ENCODE measurements around the gene FAAP20.

Gene FAAP20

DNA sequence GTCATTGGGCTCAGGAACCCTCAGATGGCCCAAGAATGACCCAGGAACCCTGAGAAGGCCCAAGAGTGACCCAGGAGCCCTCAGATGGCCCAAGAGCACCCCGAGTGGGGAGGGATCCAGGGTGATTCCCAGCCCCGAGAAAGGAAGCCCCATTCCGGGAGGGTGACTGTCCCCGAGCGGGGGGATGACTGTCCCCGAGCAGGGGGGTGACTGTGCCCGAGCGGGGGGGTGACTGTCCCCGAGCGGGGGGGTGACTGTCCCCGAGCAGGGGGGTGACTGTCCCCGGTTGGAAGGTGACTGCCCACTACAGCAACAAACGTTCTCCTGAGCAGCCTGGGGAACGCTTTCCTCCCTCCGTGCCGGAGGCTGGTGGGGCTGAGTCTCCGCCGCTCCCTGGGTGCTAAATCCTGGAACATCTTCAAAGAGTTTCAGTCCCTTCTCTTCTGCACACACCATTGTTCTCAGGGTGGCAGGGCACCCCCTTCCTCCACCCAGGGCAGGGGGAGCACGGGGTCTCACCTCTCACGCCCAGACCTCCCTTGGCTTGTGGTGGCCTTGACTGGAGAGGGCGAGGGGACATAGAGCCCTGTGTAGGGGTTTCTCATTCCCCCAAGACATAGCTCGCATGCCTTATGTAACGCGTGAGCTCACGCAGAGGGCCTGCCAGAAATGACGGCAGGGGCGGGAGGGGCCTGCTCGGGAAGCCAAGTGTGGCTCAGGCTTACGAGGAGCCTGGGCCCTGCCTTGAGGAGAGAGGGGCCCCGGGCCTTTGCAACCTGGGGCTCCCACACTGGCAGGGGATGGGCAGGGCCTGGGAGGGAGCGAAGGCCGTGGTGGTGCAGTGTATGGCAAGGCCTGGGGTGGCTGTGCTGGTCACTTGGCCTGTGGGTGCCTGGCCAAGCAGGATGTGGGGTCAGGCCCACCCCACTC, 19.3 kb upstream of the FAAP20 start:
- Histone ChIP-seq H3K4me3 (ENCODE audit: insufficient read depth, low read length, poor library complexity, severe bottlenecking) (no peak overlapping the region), H3K9me3 (ENCODE audit: insufficient read depth, low read length) (no peaks in the 10 kb centered on the region), H3K9me2 (replicated peaks; ENCODE audit: insufficient read depth, low read length) (no peaks in the 10 kb centered on the region), H3K36me3 (ENCODE audit: low read length) (no peaks in the 10 kb centered on the region), H3K79me2 (ENCODE audit: insufficient read depth, low read length) (no peaks in the 10 kb centered on the region), H3F3A (ENCODE audit: insufficient read depth) (no peaks in the 10 kb centered on the region), H3K27ac (ENCODE audit: low read depth, low read length) (no peak overlapping the region), H3K9ac (ENCODE audit: low read length) (no peak overlapping the region), H3K27me3 (ENCODE audit: low read length) (no peaks in the 10 kb centered on the region), H2AFZ (ENCODE audit: low read depth, low read length, severe bottlenecking) (no peak overlapping the region), H3K4me2 (ENCODE audit: low read depth, low read length, poor library complexity, severe bottlenecking) (no peak overlapping the region), H4K20me1 (ENCODE audit: low read depth, low read length) (no peaks in the 10 kb centered on the region)
- TF ChIP-seq, protein P1, sequence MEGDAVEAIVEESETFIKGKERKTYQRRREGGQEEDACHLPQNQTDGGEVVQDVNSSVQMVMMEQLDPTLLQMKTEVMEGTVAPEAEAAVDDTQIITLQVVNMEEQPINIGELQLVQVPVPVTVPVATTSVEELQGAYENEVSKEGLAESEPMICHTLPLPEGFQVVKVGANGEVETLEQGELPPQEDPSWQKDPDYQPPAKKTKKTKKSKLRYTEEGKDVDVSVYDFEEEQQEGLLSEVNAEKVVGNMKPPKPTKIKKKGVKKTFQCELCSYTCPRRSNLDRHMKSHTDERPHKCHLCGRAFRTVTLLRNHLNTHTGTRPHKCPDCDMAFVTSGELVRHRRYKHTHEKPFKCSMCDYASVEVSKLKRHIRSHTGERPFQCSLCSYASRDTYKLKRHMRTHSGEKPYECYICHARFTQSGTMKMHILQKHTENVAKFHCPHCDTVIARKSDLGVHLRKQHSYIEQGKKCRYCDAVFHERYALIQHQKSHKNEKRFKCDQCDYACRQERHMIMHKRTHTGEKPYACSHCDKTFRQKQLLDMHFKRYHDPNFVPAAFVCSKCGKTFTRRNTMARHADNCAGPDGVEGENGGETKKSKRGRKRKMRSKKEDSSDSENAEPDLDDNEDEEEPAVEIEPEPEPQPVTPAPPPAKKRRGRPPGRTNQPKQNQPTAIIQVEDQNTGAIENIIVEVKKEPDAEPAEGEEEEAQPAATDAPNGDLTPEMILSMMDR (IDR thresholded peaks at IDR 0.05; ENCODE audit: insufficient read depth, low read length, poor library complexity, severe bottlenecking), result no peak
- TF ChIP-seq EZH2phosphoT487 (conservative IDR thresholded peaks at IDR 0.05; ENCODE audit: low read length), result no peak

DNA sequence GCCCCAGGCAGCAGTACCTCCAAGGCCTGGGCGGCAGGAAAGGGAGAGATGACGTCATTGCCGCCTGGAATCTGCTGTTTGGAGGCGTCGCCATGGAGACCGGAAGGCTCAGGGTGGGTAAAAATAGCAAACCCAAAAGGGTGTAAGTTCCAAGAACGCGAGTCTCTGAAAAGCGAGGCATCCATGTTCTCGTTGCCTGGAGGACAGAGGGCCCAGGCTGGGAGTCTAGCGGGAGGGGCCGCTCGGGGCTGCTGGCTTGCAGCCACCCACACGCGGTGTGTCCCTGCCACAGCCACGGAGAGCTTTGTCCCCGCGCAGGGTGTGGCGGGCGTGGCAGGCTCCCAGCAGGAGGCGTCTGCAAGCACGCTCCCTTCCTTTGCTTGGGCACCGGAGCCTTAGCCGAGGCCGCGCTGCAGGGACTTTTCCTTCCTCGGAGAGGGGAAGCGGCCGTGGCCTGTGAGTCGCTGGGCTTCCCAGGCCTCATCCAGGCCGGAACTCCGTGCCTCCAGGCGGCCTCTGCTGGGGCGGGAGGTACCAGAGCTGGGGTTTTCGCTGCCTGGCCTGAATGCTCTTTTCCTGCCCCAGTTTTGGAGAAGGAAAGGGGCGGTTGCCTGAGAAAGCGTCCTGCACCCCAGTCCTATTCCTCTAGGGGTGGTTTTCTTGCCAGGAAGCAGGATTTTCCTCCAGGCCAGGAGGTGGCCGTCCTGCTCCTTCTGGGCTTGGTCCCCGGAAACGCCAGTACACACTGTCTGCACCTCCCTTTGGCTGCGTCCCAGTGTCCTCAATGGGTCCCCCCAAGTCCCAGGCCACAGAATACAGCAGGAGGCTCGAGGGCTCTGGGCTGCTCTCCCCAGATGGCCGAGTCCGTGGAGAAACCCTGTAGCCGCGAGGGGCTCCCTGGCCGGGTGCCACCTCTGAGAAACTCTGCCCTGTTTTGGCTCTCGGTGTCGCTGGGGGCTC, 18.2 kb upstream of the FAAP20 start:
- no peaks in the 10 kb centered on the region for H4K20me1 ChIP-seq (ENCODE audit: low read depth, low read length)
- no peak overlapping the region for H3K27ac ChIP-seq (ENCODE audit: low read depth, low read length)

DNA sequence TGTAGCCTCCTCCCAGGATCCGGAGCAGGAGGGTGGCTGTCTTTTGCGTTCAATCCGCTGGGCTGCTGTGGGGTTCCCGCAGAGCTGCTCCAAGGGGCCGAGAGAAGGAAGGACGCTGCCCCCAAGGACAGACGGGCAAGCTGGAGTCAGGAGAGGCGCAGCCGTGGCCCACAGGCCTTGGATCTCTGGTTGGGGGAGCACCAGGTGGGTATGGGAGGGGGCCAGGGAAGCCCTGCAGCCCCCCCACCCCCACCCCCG, 17.6 kb upstream of the FAAP20 start:
- TF ChIP-seq EZH2phosphoT487 (conservative IDR thresholded peaks at IDR 0.05; ENCODE audit: low read length), result no peak
- TF ChIP-seq, protein P1 (IDR thresholded peaks at IDR 0.05; ENCODE audit: insufficient read depth, low read length, poor library complexity, severe bottlenecking), result no peak
- H3K9ac ChIP-seq (ENCODE audit: low read length), result no peak overlapping the region
- H3K79me2 ChIP-seq (ENCODE audit: insufficient read depth, low read length), result no peaks in the 10 kb centered on the region
- H3K27ac ChIP-seq (ENCODE audit: low read depth, low read length), result no peak overlapping the region
- H3K9me2 ChIP-seq (replicated peaks; ENCODE audit: insufficient read depth, low read length), result no peaks in the 10 kb centered on the region
- no peaks in the 10 kb centered on the region for H3K36me3 ChIP-seq (ENCODE audit: low read length)
- H3K9me3 ChIP-seq (ENCODE audit: insufficient read depth, low read length), result no peaks in the 10 kb centered on the region
- no peaks in the 10 kb centered on the region for H4K20me1 ChIP-seq (ENCODE audit: low read depth, low read length)
- H3K27me3 ChIP-seq (ENCODE audit: low read length), result no peaks in the 10 kb centered on the region
- no peaks in the 10 kb centered on the region for H3F3A ChIP-seq (ENCODE audit: insufficient read depth)
- no peak overlapping the region for H3K4me3 ChIP-seq (ENCODE audit: insufficient read depth, low read length, poor library complexity, severe bottlenecking)
- H3K4me2 ChIP-seq (ENCODE audit: low read depth, low read length, poor library complexity, severe bottlenecking), result no peak overlapping the region
- H2AFZ ChIP-seq (ENCODE audit: low read depth, low read length, severe bottlenecking), result no peak overlapping the region

More for the DNA sequence above, 18.2 kb upstream of the FAAP20 start:
- Histone ChIP-seq H3F3A (ENCODE audit: insufficient read depth) (no peaks in the 10 kb centered on the region), H3K36me3 (ENCODE audit: low read length) (no peaks in the 10 kb centered on the region), H2AFZ (ENCODE audit: low read depth, low read length, severe bottlenecking) (no peak overlapping the region), H3K4me3 (ENCODE audit: insufficient read depth, low read length, poor library complexity, severe bottlenecking) (no peak overlapping the region), H3K9me3 (ENCODE audit: insufficient read depth, low read length) (no peaks in the 10 kb centered on the region), H3K27me3 (ENCODE audit: low read length) (no peaks in the 10 kb centered on the region), H3K79me2 (ENCODE audit: insufficient read depth, low read length) (no peaks in the 10 kb centered on the region), H3K9ac (ENCODE audit: low read length) (no peak overlapping the region), H3K9me2 (replicated peaks; ENCODE audit: insufficient read depth, low read length) (no peaks in the 10 kb centered on the region), H3K4me2 (ENCODE audit: low read depth, low read length, poor library complexity, severe bottlenecking) (no peak overlapping the region)
- TF ChIP-seq EZH2phosphoT487 (conservative IDR thresholded peaks at IDR 0.05; ENCODE audit: low read length), result no peak
- TF ChIP-seq, protein P1 (IDR thresholded peaks at IDR 0.05; ENCODE audit: insufficient read depth, low read length, poor library complexity, severe bottlenecking), result no peak
